HG03060 (cell line): ENCODE data around the gene VSIG2.
"Not testable (repeated sequence)": the region's sequence is repeated elsewhere in the genome, so short reads cannot be mapped to it uniquely, and the experiment has no call there.

Source experiments
- ATAC-seq: cut with Tn5 transposase; IDR thresholded peaks from one replicate; pipeline ENCODE4 v1.9.1; 2021; ENCODE audit warnings: low read depth, moderate number of reproducible peaks; ENCODE audit not compliant: unreplicated experiment

Gene VSIG2

DNA sequence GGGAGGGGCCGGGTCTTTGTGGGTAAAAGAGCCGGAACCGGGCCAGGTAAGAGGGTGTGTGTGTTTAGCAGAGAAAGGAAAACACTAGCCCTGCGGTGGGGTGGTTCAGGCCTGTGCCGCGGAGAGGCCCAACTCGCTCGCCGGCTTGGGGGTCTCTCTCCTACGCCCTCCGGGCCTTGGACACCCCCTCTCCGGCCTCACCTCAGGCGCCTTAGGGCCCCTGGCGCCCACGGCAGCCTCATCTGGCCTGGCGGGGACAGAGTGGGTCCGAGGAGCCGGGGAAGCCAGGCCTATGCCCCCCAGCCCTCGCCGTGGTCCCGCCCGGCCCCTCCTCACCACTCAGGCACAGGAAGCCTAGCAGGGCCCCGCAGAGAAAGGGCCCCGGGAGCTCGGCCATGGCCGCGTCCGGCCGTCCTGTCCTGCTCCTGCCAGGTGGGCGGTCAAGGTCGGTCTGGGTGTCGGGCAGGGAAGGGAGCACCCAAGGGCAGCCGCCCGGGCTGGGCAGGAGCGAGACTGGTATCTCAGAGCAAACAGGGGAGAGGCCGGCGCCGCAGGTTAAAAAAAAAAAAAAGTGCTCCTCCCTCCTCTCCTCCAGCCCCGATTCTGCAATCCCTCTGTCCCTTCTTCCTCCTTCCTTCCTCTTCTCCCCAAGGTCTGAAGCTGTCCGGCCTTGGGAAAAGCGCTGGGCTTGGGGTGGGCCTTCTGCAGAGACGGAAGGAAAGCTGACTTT, at the start of gene VSIG2:
VSIG2 (minus strand) TSS at position 515 of the 730 bp plus-strand sequence; CDS start at position 397, 118 bp downstream.
- ATAC-seq: no peak

DNA sequence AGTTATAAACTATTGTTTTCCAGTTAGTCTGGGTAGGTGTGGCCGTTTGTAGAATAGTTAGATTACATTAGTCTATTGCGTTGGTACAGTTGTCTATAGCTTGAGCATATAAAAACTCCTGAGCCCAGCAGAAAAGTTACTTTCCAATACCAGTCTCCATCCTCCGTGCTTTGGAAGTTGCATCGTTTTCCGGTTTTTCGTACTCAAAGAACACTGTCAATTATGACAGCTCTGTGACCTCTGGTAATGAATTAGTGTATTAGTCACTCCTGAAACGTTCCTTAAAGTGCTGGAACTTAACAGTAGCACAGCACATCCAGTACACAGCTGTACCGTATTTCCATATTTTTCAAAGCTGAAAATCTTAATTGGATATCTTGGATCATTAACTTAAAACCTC, 49.0 kb upstream of the VSIG2 start:
- ATAC-seq: no peak

DNA sequence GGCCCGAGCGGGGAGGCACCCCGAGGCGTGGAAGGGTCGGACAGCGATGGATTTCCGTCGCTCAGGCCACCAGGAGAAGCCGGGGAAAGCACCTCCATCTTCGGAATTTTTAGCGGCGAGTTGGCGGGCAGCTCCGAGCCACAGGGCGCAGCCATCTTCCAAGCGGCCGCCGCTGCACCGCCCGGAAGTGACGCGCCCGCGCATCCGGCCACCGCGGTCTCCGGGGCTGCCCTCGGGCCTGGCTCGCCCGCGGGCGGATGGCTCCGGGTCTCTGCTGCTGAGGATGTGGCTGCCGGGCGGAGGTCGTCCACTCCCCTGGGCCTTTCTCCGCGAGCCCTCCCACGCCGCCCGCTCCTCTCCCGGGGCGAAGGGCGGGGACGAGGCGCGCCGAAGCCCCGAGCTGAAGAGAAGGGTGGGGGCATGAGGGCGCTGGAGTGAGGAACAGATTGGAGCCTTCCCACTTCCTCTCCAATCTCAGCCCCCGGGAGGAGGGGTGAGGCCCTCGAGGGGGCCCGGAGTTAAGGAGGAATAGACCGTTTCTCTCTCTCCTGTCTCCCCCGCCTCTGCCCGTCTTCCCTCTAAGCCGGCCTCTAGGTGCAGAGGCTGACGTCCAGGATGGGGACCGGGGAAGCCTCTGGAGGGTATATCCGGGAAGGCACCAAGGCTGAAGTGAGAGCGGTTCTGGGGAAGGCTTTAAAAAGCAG, 48.3 kb upstream of the VSIG2 start, which contains the start of gene MSANTD2:
MSANTD2 (minus strand) TSS at position 181 of the 704 bp plus-strand sequence; CDS start at position 155, 26 bp downstream.
- ATAC-seq: peak; percentile 63

DNA sequence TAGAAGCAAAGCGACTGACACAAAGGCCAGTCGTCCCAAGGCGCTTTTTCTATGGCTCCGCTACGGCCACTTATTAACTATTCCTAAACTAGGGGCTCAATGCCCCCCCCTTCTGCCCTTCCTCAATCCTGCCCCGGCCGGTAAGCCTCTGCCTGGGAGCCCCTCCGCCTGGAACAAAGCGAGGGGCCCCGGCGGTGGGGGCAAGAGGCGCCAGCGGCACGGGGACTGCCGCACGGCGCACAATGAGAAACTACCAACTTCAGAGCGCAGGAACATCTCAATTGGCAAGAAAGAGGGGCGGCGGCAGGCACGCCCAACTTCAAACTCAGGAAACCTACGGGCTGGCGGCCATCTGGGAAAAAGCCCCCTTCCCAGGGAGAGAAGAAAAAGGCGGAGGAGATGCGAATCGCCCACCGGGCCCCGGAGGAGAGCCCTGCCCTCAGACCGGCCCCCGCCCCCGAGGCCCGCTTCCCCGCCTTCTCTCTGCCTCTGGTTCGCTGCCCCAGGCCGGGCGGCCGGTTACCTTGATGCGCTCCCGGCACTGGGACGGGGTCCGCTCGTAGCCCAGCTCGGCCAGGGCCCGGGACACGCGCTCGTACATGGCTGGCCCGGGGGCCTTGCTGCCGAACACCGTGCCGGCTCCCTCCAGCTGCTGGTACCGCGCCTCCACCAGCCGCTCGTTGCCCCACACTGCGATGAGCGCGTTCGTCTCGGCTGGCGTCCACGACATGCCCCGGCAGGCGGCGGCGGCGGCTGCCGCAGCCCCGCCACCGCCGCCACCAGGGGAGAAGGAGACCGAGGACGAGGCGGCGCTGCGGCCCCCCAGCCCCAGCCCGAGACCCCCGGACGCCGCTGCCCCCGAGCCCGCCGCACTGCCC, 47.5 kb upstream of the VSIG2 start:
- ATAC-seq: no peak

DNA sequence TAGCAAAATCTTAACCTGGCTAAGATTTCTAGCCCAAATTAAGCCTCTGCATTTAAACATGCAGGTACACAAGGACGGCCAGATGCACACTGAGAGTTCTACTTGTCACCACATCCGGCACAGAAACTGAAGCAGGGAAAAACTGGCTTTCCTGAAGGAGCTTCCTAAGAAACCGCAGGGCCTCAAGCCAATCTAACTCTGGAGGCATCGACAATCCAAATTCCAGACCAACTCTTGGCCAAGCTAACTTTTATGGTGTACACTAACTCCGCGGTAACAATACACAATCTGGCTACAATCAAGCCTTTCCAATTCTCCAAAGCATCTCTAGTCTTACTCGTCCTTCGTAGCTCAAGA, 46.9 kb upstream of the VSIG2 start:
- no peak for ATAC-seq

DNA sequence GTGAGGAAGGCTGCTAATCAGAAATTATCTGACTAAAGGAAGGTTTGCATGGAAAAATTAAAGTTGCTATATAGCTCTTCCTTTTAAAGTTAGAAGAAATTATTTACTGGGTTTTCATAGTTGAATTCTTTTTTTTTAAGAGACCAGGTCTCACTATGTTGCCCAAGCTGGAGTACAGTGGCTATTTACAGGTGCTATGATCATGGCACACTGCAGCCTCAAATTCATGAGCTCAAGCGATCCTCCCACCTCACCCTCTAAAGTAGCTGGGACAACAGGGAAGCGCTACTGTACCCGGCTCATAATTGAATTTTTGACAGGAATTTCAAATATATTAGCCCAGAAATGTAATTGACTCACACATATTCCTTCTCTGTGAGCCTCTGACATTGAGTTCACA, 44.3 kb upstream of the VSIG2 start:
- ATAC-seq: no peak

DNA sequence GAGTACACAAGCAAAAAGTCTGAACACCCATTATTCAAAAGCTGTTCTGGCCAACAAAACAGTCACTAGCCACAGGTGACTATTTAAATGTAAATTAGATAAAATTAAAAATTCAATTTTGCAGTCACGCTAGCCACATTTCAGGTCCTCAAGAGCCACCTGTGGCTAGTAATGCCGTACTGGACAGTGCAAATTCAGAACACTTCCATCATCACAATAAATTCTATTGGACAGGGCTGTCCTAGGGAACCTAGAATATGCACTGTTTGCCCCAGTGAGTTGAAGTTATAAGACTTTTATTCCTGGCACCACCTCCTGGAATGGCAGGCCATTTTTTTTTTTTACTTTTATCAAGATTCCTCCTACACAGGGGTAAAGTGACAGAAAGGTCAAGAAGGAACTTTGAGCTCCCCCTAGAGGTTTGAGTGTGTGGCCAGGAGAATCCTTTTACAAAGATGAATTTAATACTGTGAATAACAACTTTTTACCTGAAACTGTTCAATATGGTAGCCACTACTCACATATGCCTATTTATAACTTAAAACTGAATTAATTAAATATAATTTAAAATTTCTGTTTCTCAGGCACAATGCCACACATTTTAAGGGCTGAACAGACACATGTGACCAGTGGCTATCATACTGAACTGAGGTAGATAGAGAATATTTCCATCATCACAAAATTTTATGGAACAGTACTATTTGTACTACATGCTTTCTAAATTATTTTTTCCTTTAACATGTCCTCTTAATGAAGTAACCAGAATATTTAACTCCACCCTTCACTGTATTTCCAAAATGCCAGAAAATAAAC, 41.6 kb upstream of the VSIG2 start:
- no peak for ATAC-seq

DNA sequence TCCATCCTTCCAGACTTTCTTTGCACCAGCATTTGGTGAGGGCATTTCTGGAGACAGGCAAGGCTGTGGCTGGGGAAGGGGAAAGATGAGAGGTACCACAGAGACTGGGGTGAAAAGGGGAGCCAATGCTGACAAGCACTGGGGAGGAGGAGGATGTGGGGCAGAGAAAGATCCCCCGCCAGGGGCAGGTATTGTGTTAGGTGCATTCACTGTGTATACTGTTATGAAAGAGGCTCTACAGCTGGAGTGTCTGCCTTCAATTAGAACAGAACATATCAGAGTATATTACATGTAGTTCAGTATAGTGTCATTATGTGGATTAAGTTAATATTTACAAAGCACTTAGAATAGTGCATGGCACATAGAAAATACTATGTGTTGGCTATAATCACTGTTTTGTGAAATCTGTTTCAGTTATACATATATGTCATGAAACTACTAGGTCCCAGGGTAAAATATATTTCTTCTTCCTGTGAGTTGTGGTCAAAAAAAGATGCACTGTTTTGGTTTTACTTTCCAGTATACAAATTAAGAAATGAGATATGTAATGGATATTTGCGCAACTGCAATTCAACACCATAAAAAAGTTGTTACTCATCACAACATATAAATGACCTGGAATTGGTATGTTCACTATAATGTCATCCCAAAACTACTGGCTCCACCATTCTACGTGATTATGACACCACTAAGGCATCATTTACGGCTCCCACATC, 39.7 kb upstream of the VSIG2 start:
- no peak for ATAC-seq

DNA sequence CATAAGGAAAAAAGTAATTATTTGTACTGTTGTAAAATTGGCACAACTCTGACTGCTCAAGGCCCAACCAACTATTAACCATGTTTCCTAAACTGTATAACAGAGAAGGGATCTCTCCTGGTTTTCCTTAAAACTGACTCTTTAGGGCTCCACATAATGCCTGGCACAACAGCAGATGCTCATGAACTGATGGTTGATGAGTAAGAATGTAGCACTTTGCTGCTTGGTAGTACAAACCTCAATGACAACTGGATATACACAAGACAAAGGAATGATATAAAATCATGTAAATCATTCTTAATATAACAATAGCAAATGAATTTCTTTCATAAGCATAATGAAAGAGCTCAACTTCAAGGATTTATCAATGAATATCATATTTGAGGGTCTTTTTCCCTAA, 36.5 kb upstream of the VSIG2 start:
- ATAC-seq: no peak

DNA sequence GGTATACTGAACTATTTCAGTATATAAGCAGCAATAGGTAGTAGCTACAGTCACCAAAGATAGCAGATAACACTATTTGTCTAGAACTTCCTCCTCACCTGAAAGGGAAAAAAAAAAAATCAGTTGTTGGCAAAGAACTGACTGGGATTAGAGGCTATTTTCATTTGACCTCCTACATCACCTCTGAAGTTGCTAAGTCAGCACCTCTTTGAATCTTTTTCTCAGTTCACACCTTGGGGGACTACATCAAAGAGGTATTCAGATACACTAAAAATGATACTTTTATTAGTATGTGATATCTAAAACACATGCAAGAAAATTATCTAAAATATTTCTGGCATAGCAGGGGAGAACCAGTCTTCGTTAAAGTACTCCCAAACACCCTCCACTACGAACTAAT, 32.0 kb upstream of the VSIG2 start:
- ATAC-seq: no peak

GRCh38 chr11:124783002-124783401, 30.9 kb upstream of the VSIG2 start:
- no peak for ATAC-seq

- no peak for ATAC-seq
Observed at GRCh38 chr11:124779568-124779967, 27.5 kb upstream of the VSIG2 start.

- ATAC-seq: no peak
Observed at GRCh38 chr11:124778281-124778680, 26.2 kb upstream of the VSIG2 start.

GRCh38 chr11:124776865-124777645, 25.0 kb upstream of the VSIG2 start:
- ATAC-seq: no peak

DNA sequence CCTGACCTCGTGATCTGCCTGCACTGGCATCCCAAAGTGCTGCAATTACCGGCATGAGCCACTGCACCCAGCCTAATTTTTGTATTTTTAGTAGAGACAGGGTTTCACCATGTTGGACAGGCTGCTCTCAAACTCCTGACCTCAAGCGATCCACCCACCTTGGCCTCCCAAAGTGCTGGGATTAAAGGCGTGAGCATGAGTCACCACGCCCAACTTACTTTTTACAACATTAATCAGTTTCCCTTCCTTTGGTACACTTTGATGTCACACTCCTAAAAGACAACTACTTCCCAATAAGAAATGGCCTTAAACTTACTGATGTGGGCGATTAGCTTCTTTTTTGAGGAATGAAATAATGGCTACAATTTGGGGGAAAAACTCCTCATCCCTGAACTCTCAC, 18.9 kb upstream of the VSIG2 start:
- not testable (repeated sequence) for ATAC-seq

DNA sequence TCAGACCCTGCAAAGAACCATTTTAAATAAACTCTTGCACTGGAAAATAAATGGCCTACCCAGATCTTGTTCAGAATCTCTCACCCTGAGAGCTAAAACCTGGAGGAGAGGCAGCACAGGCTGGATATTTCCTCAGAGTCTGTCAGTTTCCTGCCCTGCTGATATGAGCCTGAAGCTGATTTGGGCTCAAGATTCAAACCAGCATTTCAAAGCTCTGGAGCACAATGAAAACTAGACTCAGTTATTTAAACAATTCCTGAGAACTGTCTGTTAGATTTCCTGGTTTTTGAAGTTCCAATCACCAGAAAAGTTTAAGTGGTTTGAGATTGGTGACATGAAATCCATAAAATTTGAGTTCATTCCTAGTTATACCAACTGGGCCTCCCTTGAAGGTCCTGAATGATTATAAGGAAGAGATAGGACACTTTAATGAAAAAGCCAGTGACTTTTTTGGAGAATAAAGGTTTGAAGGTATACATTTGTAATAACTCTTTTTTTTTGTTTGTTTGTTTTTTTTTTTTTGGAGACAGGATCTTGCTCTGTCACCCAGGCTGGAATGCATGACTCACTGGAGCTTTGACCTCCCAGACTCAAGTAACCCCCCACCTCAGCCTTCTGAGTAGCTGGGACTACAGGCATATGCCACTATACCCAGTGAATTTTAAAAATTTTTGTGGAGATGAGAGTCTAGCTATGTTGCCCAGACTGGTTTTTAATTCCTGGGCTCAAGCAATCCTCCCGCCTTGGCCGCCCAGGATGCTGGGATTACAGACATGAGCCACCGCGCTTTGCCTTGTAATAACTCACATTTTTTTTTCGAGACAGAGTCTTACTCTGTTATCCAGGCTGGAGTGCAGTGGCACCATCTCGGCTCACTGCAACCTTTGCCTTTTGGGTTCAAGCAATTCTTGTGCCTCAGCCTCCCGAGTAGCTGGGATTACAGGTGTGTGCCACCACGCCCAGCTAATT, 18.0 kb upstream of the VSIG2 start:
- ATAC-seq: no peak

DNA sequence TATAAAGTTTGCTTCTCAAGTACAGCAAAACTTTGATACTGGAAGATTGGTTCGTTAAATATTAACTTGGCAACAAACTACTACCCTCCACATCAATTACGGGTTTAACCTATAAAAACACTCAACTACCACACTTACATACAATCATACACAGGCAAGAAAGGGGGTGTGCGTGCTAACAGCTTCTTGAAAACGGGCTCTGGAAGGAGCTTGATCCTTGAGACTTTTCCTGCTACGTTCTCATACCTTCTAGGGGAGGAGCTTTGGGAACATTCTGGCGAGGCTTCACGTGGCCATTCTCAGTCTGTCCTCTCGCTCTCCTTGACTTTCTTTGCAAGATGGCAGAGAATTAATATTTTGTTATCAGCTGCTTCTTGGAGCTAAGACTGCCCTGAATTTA, 16.9 kb upstream of the VSIG2 start:
- ATAC-seq: no peak

GRCh38 chr11:124766156-124766555, 14.1 kb upstream of the VSIG2 start:
- ATAC-seq: no peak
